ENCODE data around the gene TRPM5.

TRPM5 gene

GRCh38 chr11:2477254-2477653, 32.9 kb upstream of the TRPM5 start:
- H3K9me3 ChIP-seq (ENCODE audit: control insufficient read depth, low read length), result no peaks in the 10 kb centered on the region
- no peak overlapping the region for H3K9ac ChIP-seq (ENCODE audit: low read length)
- peaks cover 7% of the 10 kb centered on the region for H3K4me1 ChIP-seq (ENCODE audit: control insufficient read depth, insufficient read depth, low read length)
- H3K27me3 ChIP-seq (ENCODE audit: control insufficient read depth, insufficient read depth, low read length), result no peaks in the 10 kb centered on the region
- H3K4me3 ChIP-seq (ENCODE audit: low read length), result no peak overlapping the region
- H3K36me3 ChIP-seq (ENCODE audit: control insufficient read depth, insufficient read depth, low read length), result no peaks in the 10 kb centered on the region

- peaks cover 7% of the 10 kb centered on the region for H3K4me1 ChIP-seq (ENCODE audit: control insufficient read depth, insufficient read depth, low read length)
- H3K36me3 ChIP-seq (ENCODE audit: control insufficient read depth, insufficient read depth, low read length), result no peaks in the 10 kb centered on the region
- no peaks in the 10 kb centered on the region for H3K9me3 ChIP-seq (ENCODE audit: control insufficient read depth, low read length)
- H3K4me3 ChIP-seq (ENCODE audit: low read length), result no peak overlapping the region
- no peak overlapping the region for H3K9ac ChIP-seq (ENCODE audit: low read length)
- H3K27me3 ChIP-seq (ENCODE audit: control insufficient read depth, insufficient read depth, low read length), result no peaks in the 10 kb centered on the region
Observed at GRCh38 chr11:2475136-2475918, 31.0 kb upstream of the TRPM5 start.

- H3K4me1 ChIP-seq (ENCODE audit: control insufficient read depth, insufficient read depth, low read length), result peaks cover 7% of the 10 kb centered on the region
- H3K4me3 ChIP-seq (ENCODE audit: low read length), result no peak overlapping the region
- H3K9ac ChIP-seq (ENCODE audit: low read length), result no peak overlapping the region
- H3K9me3 ChIP-seq (ENCODE audit: control insufficient read depth, low read length), result no peaks in the 10 kb centered on the region
- no peaks in the 10 kb centered on the region for H3K27me3 ChIP-seq (ENCODE audit: control insufficient read depth, insufficient read depth, low read length)
- no peaks in the 10 kb centered on the region for H3K36me3 ChIP-seq (ENCODE audit: control insufficient read depth, insufficient read depth, low read length)
Observed at GRCh38 chr11:2474059-2474901, 30.0 kb upstream of the TRPM5 start.

GRCh38 chr11:2473361-2474058, 29.2 kb upstream of the TRPM5 start:
- no peaks in the 10 kb centered on the region for H3K36me3 ChIP-seq (ENCODE audit: control insufficient read depth, insufficient read depth, low read length)
- H3K9me3 ChIP-seq (ENCODE audit: control insufficient read depth, low read length), result no peaks in the 10 kb centered on the region
- H3K4me1 ChIP-seq (ENCODE audit: control insufficient read depth, insufficient read depth, low read length), result peaks cover 7% of the 10 kb centered on the region
- H3K9ac ChIP-seq (ENCODE audit: low read length), result no peak overlapping the region
- no peak overlapping the region for H3K4me3 ChIP-seq (ENCODE audit: low read length)
- no peaks in the 10 kb centered on the region for H3K27me3 ChIP-seq (ENCODE audit: control insufficient read depth, insufficient read depth, low read length)

GRCh38 chr11:2472428-2473186, 28.3 kb upstream of the TRPM5 start:
- no peaks in the 10 kb centered on the region for H3K27me3 ChIP-seq (ENCODE audit: control insufficient read depth, insufficient read depth, low read length)
- H3K4me1 ChIP-seq (ENCODE audit: control insufficient read depth, insufficient read depth, low read length), result peaks cover 7% of the 10 kb centered on the region
- H3K4me3 ChIP-seq (ENCODE audit: low read length), result no peak overlapping the region
- no peaks in the 10 kb centered on the region for H3K36me3 ChIP-seq (ENCODE audit: control insufficient read depth, insufficient read depth, low read length)
- H3K9ac ChIP-seq (ENCODE audit: low read length), result no peak overlapping the region
- no peaks in the 10 kb centered on the region for H3K9me3 ChIP-seq (ENCODE audit: control insufficient read depth, low read length)

GRCh38 chr11:2471804-2472096, 27.4 kb upstream of the TRPM5 start:
- H3K4me1 ChIP-seq (ENCODE audit: control insufficient read depth, insufficient read depth, low read length), result peaks cover 7% of the 10 kb centered on the region
- H3K36me3 ChIP-seq (ENCODE audit: control insufficient read depth, insufficient read depth, low read length), result no peaks in the 10 kb centered on the region
- no peaks in the 10 kb centered on the region for H3K27me3 ChIP-seq (ENCODE audit: control insufficient read depth, insufficient read depth, low read length)

GRCh38 chr11:2471048-2471803, 26.9 kb upstream of the TRPM5 start:
- Histone ChIP-seq H3K9me3 (ENCODE audit: control insufficient read depth, low read length) (no peaks in the 10 kb centered on the region), H3K36me3 (ENCODE audit: control insufficient read depth, insufficient read depth, low read length) (no peaks in the 10 kb centered on the region), H3K4me1 (ENCODE audit: control insufficient read depth, insufficient read depth, low read length) (peaks cover 8% of the 10 kb centered on the region), H3K27me3 (ENCODE audit: control insufficient read depth, insufficient read depth, low read length) (no peaks in the 10 kb centered on the region), H3K4me3 (ENCODE audit: low read length) (no peak overlapping the region), H3K9ac (ENCODE audit: low read length) (no peak overlapping the region)

More at GRCh38 chr11:2471804-2472096, 27.4 kb upstream of the TRPM5 start:
- Histone ChIP-seq H3K4me3 (ENCODE audit: low read length) (no peak overlapping the region), H3K9me3 (ENCODE audit: control insufficient read depth, low read length) (no peaks in the 10 kb centered on the region), H3K9ac (ENCODE audit: low read length) (no peak overlapping the region)

- no peak overlapping the region for H3K9ac ChIP-seq (ENCODE audit: low read length)
- H3K4me1 ChIP-seq (ENCODE audit: control insufficient read depth, insufficient read depth, low read length), result peaks cover 15% of the 10 kb centered on the region
- no peak overlapping the region for H3K4me3 ChIP-seq (ENCODE audit: low read length)
- no peaks in the 10 kb centered on the region for H3K9me3 ChIP-seq (ENCODE audit: control insufficient read depth, low read length)
- peaks cover 5% of the 10 kb centered on the region for H3K27me3 ChIP-seq (ENCODE audit: control insufficient read depth, insufficient read depth, low read length)
- H3K36me3 ChIP-seq (ENCODE audit: control insufficient read depth, insufficient read depth, low read length), result no peaks in the 10 kb centered on the region
Observed at GRCh38 chr11:2470495-2470894, 26.2 kb upstream of the TRPM5 start.

- Histone ChIP-seq H3K4me3 (ENCODE audit: low read length) (no peak overlapping the region), H3K27me3 (ENCODE audit: control insufficient read depth, insufficient read depth, low read length) (peaks cover 6% of the 10 kb centered on the region)
Observed at GRCh38 chr11:2468363-2469235, 24.3 kb upstream of the TRPM5 start.

GRCh38 chr11:2467695-2468055, 23.4 kb upstream of the TRPM5 start:
- H3K9ac ChIP-seq (ENCODE audit: low read length), result no peak overlapping the region

More at GRCh38 chr11:2468363-2469235, 24.3 kb upstream of the TRPM5 start:
- H3K9ac ChIP-seq (ENCODE audit: low read length), result no peak overlapping the region
- no peaks in the 10 kb centered on the region for H3K9me3 ChIP-seq (ENCODE audit: control insufficient read depth, low read length)
- H3K4me1 ChIP-seq (ENCODE audit: control insufficient read depth, insufficient read depth, low read length), result peaks cover 25% of the 10 kb centered on the region
- H3K36me3 ChIP-seq (ENCODE audit: control insufficient read depth, insufficient read depth, low read length), result no peaks in the 10 kb centered on the region

More at GRCh38 chr11:2467695-2468055, 23.4 kb upstream of the TRPM5 start:
- H3K27me3 ChIP-seq (ENCODE audit: control insufficient read depth, insufficient read depth, low read length), result peaks cover 11% of the 10 kb centered on the region
- H3K36me3 ChIP-seq (ENCODE audit: control insufficient read depth, insufficient read depth, low read length), result no peaks in the 10 kb centered on the region
- no peaks in the 10 kb centered on the region for H3K9me3 ChIP-seq (ENCODE audit: control insufficient read depth, low read length)
- peaks cover 34% of the 10 kb centered on the region for H3K4me1 ChIP-seq (ENCODE audit: control insufficient read depth, insufficient read depth, low read length)
- H3K4me3 ChIP-seq (ENCODE audit: low read length), result no peak overlapping the region
